TTC549 (cell line): Measurements from ENCODE around the gene TANK.
"Not testable (repeated sequence)": the region's sequence is repeated elsewhere in the genome, so short reads cannot be mapped to it uniquely, and the experiment has no call there.

Experiments used
- FAIRE-seq: peaks from 2 replicates; lab custom pipeline; 2012; peaks lifted over from hg19 to GRCh38; lab: Jason Lieb, UNC

Gene TANK

GRCh38 chr2:161278564-161279229 is 118.5 kb downstream of the TANK start:
- not testable (repeated sequence) for FAIRE-seq

GRCh38 chr2:161279230-161279815 is 119.1 kb downstream of the TANK start:
- not testable (repeated sequence) for FAIRE-seq

GRCh38 chr2:161280906-161281323 is 120.7 kb downstream of the TANK start:
- not testable (repeated sequence) for FAIRE-seq

GRCh38 chr2:161281615-161282310 is 121.5 kb downstream of the TANK start:
- FAIRE-seq: not testable (repeated sequence)

GRCh38 chr2:161282311-161282644 is 122.0 kb downstream of the TANK start:
- not testable (repeated sequence) for FAIRE-seq

- no peak for FAIRE-seq
Observed at GRCh38 chr2:161283926-161284325, 123.7 kb downstream of the TANK start.
